Sigmoid colon (tissue), 7 donors: ENCODE measurements around the gene SSR1. TPM values are rescaled to one million over a fixed set of nuclear protein-coding genes. Genes with fewer than 3 reads are reported as not detected.

Source experiments
- DNase-seq: peaks from one replicate; pipeline ENCODE4 v3.0.0-alpha.2; 2019
- H3K27ac ChIP-seq, 4 donors: fragments of 200-600 bp; sonication (generic); one replicate each; pipeline ENCODE4 v1.5.1; 2016 to 2019; ENCODE audit warnings: mild to moderate bottlenecking in 1 of 4
- H3K27me3 ChIP-seq, 3 donors: fragments of 200-600 bp; sonication (generic); one replicate each; pipeline ENCODE4 v1.5.1; 2019; ENCODE audit warnings: mild to moderate bottlenecking in 1 of 3
- H3K36me3 ChIP-seq, 4 donors: fragments of 200-600 bp; sonication (generic); one replicate each; pipeline ENCODE4 v1.5.1; 2016 to 2019
- H3K4me1 ChIP-seq, 4 donors: fragments of 200-600 bp; sonication (generic); one replicate each; pipeline ENCODE4 v1.5.1; 2017 to 2019
- H3K4me3 ChIP-seq, 4 donors: fragments of 200-600 bp; sonication (generic); one replicate each; pipeline ENCODE4 v1.5.1; 2017 to 2019; ENCODE audit warnings: mild to moderate bottlenecking in 2 of 4, moderate library complexity in 1 of 4
- H3K9me3 ChIP-seq, 4 donors: fragments of 200-600 bp in 3 of 4; sonication (generic) in 3 of 4; one replicate each; pipeline versions ENCODE4 v1.5.1 to v1.6.1; 2013 to 2019
- EP300 ChIP-seq, 4 donors: sonication (generic); formaldehyde crosslinking; IDR thresholded peaks; one replicate each; pipeline ENCODE4 v1.6.1; 2017; ENCODE audit warnings: antibody characterized with exemption in 4 of 4
- POLR2A ChIP-seq, 2 donors: fragments of 450-650 bp; IDR thresholded peaks; one replicate each; pipeline ENCODE4 v1.6.1; 2016; ENCODE audit warnings: antibody characterized with exemption in 2 of 2, mild to moderate bottlenecking in 2 of 2, moderate library complexity in 2 of 2
- POLR2AphosphoS5 ChIP-seq, 4 donors: sonication (generic); formaldehyde crosslinking; IDR thresholded peaks; one replicate each; pipeline ENCODE4 v1.6.1; 2017; ENCODE audit warnings: antibody characterized with exemption in 4 of 4
- WGBS, 2 donors: extraction: QIAGEN DNeasy Blood & Tissue Kit; methylation state at CpG; one replicate each; pipeline ENCODE4 v1.1.7; 2013; 5-methylcytosine and 5-hydroxymethylcytosine counted together
- intact Hi-C: fragments of 100-400 bp; cut with DNase I; formaldehyde crosslinking; loops from one replicate; pipeline ENCODE4 v1.15.1; 2023
- polyA plus RNA-seq, 3 donors: library from polyadenylated mRNA; stranded (reverse); fragments of 200-250 nt; gene quantifications; one replicate each; pipeline ENCODE4 v1.2.3, GENCODE V29; 2013
- total RNA-seq, 4 donors: library from RNA; depleted of rRNA; stranded (reverse); fragments of >200 nt; gene quantifications; one replicate each; pipeline ENCODE4 v1.1.0, GENCODE V29; 2016
- TF ChIP-seq, protein P1 (sequence below), 4 experiments: fragments of 450-650 bp in 3 of 4; fragments of 200-600 bp in 1 of 4; IDR thresholded peaks; one replicate each; pipeline ENCODE4 v1.5.1; 2016 to 2019; ENCODE audit warnings: antibody characterized with exemption in 4 of 4, mild to moderate bottlenecking in 3 of 4, moderate library complexity in 2 of 4
- donor health status: healthy with polysubstance abuse.
- donor health status: Bipolar disorder and iron deficiency.
- donor health status: healthy.

SSR1 gene
- total and polyA plus RNA-seq, 7 donors, result 10.8 to 55.1 (median 29.7) TPM

DNA sequence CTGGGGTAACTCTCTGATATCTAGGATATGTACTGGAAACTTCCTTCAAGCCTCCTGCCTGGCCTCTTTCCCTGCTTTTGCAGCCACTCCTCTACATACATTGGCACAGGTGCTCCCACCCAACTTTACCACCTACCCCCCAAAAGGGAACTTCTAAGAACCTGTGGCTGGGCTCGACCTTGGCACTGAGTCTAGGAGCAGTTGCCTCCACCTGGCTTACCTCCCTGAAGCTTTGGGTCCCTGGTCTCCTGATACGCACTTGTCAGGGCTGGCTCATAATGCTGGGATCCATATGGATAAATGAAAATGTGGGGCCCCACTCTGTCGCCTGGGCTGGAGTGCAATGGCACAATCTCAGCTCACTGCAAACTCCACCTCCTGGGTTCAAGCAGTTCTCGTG lies 56.2 kb downstream of the SSR1 start:
- intact Hi-C loops, result no loop called here
- peaks cover 0 to 5% (median 0%) of the 10 kb centered on the region in 4 donors for H3K36me3 ChIP-seq
- no peak overlapping the region for H3K27ac ChIP-seq
- peak; percentile 52 for DNase-seq
- H3K4me3 ChIP-seq, result no peak overlapping the region
- no peak for TF ChIP-seq EP300 (IDR thresholded peaks at IDR 0.05)
- TF ChIP-seq POLR2AphosphoS5 (IDR thresholded peaks at IDR 0.05), result no peak
- TF ChIP-seq, protein P1, sequence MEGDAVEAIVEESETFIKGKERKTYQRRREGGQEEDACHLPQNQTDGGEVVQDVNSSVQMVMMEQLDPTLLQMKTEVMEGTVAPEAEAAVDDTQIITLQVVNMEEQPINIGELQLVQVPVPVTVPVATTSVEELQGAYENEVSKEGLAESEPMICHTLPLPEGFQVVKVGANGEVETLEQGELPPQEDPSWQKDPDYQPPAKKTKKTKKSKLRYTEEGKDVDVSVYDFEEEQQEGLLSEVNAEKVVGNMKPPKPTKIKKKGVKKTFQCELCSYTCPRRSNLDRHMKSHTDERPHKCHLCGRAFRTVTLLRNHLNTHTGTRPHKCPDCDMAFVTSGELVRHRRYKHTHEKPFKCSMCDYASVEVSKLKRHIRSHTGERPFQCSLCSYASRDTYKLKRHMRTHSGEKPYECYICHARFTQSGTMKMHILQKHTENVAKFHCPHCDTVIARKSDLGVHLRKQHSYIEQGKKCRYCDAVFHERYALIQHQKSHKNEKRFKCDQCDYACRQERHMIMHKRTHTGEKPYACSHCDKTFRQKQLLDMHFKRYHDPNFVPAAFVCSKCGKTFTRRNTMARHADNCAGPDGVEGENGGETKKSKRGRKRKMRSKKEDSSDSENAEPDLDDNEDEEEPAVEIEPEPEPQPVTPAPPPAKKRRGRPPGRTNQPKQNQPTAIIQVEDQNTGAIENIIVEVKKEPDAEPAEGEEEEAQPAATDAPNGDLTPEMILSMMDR (IDR thresholded peaks at IDR 0.05), result no peak
- no peak for TF ChIP-seq POLR2A (IDR thresholded peaks at IDR 0.05)
- H3K4me1 ChIP-seq, result peaks cover 0 to 11% (median 5%) of the 10 kb centered on the region in 4 donors
- H3K9me3 ChIP-seq, result peaks cover 0 to 6% (median 3%) of the 10 kb centered on the region in 4 donors
- WGBS, 2 donors, result 90 to 93% methylated on average over 4 of the region's 4 CpGs
- no peaks in the 10 kb centered on the region for H3K27me3 ChIP-seq

DNA sequence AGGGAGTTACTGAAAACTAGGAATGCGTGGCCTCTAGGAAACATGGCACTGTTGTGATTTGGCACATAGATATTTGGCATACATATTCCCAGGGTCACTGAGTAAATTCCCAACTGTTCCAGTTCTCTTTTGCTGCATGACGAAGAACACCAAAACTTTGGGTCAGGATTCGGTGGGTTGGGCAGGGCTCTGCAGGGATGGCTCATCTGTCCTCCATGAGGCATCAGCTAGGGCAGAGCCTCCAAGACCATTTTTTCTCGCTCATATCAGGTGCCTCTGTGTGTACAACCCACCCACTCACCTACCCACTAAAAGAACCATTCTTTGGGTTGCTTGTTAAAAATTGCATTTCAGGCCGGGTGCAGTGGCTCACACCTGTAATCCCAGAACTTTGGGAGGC lies 57.1 kb downstream of the SSR1 start:
- 94 to 97% methylated on average over 5 of the region's 5 CpGs for WGBS, 2 donors
- no peaks in the 10 kb centered on the region for H3K27me3 ChIP-seq
- TF ChIP-seq, protein P1 (IDR thresholded peaks at IDR 0.05), result no peak
- TF ChIP-seq EP300 (IDR thresholded peaks at IDR 0.05), result no peak
- no peak for TF ChIP-seq POLR2AphosphoS5 (IDR thresholded peaks at IDR 0.05)
- no peak for TF ChIP-seq POLR2A (IDR thresholded peaks at IDR 0.05)
- peak overlapping the region in 1 of 4 donors; percentile 52 for H3K27ac ChIP-seq
- no peak overlapping the region for H3K4me3 ChIP-seq
- DNase-seq, result no peak
- peaks cover 0 to 6% (median 3%) of the 10 kb centered on the region in 4 donors for H3K4me1 ChIP-seq
- intact Hi-C loops, result no loop called here
- peaks cover 0 to 13% (median 1%) of the 10 kb centered on the region in 4 donors for H3K36me3 ChIP-seq
- H3K9me3 ChIP-seq, result peaks cover 0 to 6% (median 3%) of the 10 kb centered on the region in 4 donors

DNA sequence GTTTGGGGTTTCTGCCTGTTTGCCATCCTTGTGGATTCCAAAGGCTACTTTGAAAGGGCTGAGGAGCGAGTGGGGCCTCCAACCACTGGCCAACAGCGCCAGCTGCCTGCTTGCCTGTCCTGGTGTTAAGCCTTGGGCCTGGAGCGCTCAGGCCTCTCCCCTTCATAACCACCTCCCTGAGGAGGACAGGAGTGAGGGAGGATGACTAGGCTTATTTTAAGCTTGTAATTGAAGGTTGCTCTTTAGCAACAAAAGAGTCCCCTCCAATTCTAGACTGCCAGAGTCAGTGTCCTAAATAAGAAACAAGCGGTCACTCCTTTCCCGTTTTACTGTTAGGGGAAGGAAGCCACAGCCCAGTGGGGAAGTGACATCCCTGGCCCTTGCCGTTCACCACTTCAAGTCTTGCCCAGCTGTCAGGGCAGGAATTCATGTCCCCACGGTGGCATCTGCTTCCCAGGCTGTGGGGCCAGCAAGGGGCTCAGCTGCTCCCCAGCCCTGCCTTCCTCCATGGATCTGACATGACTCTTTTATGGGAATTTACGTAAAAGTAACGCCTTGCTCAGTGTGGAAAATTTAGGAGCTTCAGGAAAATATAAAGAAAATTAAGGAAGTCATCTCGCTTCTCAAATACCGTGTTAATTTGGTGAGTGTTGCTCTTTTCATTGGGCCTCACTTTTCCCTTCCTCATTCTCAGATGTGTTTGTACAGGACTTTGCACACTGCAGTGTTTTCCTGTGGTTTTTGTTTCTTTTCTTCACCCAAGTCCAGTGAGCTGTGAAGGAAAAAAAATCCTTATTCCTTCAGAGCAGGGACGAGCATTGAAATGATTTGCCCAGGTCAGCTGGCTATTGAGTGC lies 57.8 kb downstream of the SSR1 start:
- no peaks in the 10 kb centered on the region for H3K27me3 ChIP-seq
- H3K4me3 ChIP-seq, result no peak overlapping the region
- H3K27ac ChIP-seq, result peak overlapping the region in 3 of 4 donors; percentile 43 to 52 (median 49)
- no peak for DNase-seq
- 63 to 85% methylated on average over 12 of the region's 12 CpGs for WGBS, 2 donors
- H3K4me1 ChIP-seq, result no peaks in the 10 kb centered on the region
- H3K9me3 ChIP-seq, result peaks cover 0 to 6% (median 3%) of the 10 kb centered on the region in 4 donors
- H3K36me3 ChIP-seq, result peaks cover 0 to 20% (median 6%) of the 10 kb centered on the region in 4 donors
- TF ChIP-seq POLR2AphosphoS5 (IDR thresholded peaks at IDR 0.05), result peak in 1 of 4 donors; percentile 6
- no peak for TF ChIP-seq EP300 (IDR thresholded peaks at IDR 0.05)
- TF ChIP-seq, protein P1 (IDR thresholded peaks at IDR 0.05), result no peak
- TF ChIP-seq POLR2A (IDR thresholded peaks at IDR 0.05), result no peak
- intact Hi-C loops, result no loop called here

DNA sequence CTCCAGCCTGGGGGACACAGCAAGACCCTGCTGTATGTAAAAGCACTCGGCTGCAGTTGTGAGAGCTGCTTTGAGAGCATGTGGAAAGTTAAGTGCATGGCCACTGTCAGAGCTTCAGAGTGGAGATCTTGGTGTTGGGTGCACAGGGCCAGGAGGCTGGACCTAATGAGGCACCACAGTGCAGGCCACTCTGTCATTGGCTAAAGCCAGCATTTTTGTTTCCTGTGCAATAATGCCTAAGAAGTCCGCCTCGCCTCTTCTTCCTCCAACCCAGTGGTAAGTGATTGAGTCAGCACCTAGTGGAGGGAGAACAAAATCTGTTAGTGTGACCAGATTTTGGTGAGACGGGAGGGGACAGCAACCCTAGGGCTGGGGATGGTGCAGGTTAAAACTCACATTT lies 60.6 kb downstream of the SSR1 start:
- H3K27me3 ChIP-seq, result no peaks in the 10 kb centered on the region
- peaks cover 12 to 48% (median 34%) of the 10 kb centered on the region in 4 donors for H3K36me3 ChIP-seq
- no peaks in the 10 kb centered on the region for H3K4me1 ChIP-seq
- WGBS, 2 donors, result 93 to 94% methylated on average over 4 of the region's 4 CpGs
- H3K27ac ChIP-seq, result peak overlapping the region in 1 of 4 donors; percentile 27
- TF ChIP-seq EP300 (IDR thresholded peaks at IDR 0.05), result no peak
- TF ChIP-seq, protein P1 (IDR thresholded peaks at IDR 0.05), result no peak
- TF ChIP-seq POLR2AphosphoS5 (IDR thresholded peaks at IDR 0.05), result no peak
- no peak for TF ChIP-seq POLR2A (IDR thresholded peaks at IDR 0.05)
- no peak for DNase-seq
- intact Hi-C loops, result no loop called here
- no peak overlapping the region for H3K4me3 ChIP-seq
- H3K9me3 ChIP-seq, result peaks cover 0 to 6% (median 3%) of the 10 kb centered on the region in 4 donors
